ENCODE results near the gene HOXD3.

- TF ChIP-seq CTCF (IDR thresholded peaks at IDR 0.05; ENCODE audit: low read depth, low read length, missing input control) (no peak), YY1 (IDR thresholded peaks at IDR 0.05) (no peak), JUND (IDR thresholded peaks at IDR 0.05) (no peak), TAF1 (conservative IDR thresholded peaks at IDR 0.05) (no peak), REST (IDR thresholded peaks at IDR 0.05) (no peak), HNF4A (conservative IDR thresholded peaks at IDR 0.05) (no peak), SP1 (IDR thresholded peaks at IDR 0.05) (no peak), RAD21 (IDR thresholded peaks at IDR 0.05) (no peak)
- TF ChIP-seq, protein P1, sequence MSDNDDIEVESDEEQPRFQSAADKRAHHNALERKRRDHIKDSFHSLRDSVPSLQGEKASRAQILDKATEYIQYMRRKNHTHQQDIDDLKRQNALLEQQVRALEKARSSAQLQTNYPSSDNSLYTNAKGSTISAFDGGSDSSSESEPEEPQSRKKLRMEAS (IDR thresholded peaks at IDR 0.05) = no peak
Measured at GRCh38 chr2:176128172-176128981, 28.7 kb upstream of the HOXD3 start.

Measured in liver (tissue), 3 donors.